Hepatocyte (in vitro differentiated cells): ENCODE results near the gene CHCHD6.

Source experiments
- CTCF ChIP-seq: fragments of 200-600 bp; sonication (generic); IDR thresholded peaks from 2 replicates; pipeline ENCODE4 v1.5.1; 2016; ENCODE audit warnings: antibody characterized with exemption, mild to moderate bottlenecking; ENCODE audit not compliant: poor library complexity
- EZH2phosphoT487 ChIP-seq: fragments of 200-600 bp; sonication (generic); IDR thresholded peaks from one replicate; pipeline ENCODE4 v1.6.1; 2018; ENCODE audit warnings: antibody characterized with exemption, mild to moderate bottlenecking, low read depth, moderate library complexity; ENCODE audit not compliant: unreplicated experiment, severe bottlenecking

- no peak for TF ChIP-seq EZH2phosphoT487
- TF ChIP-seq CTCF = no peak
Observed at GRCh38 chr3:126872701-126873342, 168.8 kb downstream of the CHCHD6 start.
